ENCODE results near the gene STARD13.

Gene STARD13

DNA sequence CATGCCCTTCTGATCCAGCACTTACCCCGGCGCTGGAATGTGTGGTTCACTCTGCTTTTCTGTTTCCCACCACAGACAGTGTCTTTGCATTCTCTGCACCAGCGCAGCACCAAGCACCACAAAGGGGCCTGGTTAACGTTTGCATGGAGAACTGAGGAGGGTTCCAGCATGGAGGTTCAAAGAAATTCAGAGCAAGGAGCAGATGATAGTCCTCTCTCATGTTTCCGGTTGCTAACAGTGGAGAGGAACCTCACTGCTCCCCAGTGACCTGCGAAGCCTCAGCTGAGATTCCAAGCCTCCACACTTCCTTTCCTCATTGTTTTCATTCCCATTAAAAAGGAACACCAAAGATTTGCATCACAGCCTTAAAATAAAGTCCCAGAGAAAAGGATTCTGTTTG, 99.7 kb downstream of the STARD13 start:
- Mint-ChIP-seq H3K4me1 (peaks cover 33% of the 10 kb centered on the region), H3K9me3 (no peaks in the 10 kb centered on the region), H3K36me3 (ENCODE audit: low read depth) (no peaks in the 10 kb centered on the region), H3K27ac (peak overlapping the region; percentile 25), H3K4me3 (no peak overlapping the region), H3K27me3 (ENCODE audit: low read depth, poor library complexity) (peaks cover 12% of the 10 kb centered on the region)
- no peak for DNase-seq
- TF ChIP-seq, protein P1, sequence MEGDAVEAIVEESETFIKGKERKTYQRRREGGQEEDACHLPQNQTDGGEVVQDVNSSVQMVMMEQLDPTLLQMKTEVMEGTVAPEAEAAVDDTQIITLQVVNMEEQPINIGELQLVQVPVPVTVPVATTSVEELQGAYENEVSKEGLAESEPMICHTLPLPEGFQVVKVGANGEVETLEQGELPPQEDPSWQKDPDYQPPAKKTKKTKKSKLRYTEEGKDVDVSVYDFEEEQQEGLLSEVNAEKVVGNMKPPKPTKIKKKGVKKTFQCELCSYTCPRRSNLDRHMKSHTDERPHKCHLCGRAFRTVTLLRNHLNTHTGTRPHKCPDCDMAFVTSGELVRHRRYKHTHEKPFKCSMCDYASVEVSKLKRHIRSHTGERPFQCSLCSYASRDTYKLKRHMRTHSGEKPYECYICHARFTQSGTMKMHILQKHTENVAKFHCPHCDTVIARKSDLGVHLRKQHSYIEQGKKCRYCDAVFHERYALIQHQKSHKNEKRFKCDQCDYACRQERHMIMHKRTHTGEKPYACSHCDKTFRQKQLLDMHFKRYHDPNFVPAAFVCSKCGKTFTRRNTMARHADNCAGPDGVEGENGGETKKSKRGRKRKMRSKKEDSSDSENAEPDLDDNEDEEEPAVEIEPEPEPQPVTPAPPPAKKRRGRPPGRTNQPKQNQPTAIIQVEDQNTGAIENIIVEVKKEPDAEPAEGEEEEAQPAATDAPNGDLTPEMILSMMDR (IDR thresholded peaks at IDR 0.05) = no peak

DNA sequence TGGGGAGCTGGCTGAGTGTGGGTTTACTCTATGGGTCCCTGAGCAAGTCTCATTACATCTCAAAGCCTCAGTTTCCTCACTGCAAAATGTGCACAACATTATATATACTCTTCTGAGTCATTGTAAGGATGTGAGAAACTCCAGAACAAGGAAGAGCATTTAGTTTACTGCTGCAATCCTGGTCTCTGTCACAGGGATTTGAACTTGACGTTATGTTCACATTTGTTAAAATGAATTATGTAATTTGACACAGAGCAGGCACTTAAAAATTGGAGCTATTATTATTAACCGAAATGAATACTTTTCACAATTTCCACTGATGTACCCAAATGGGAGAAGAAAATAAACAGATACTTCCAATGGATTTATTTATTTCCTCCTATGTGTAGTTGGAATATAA, 101.0 kb downstream of the STARD13 start:
- DNase-seq = no peak
- H3K4me3 Mint-ChIP-seq = no peak overlapping the region
- H3K27me3 Mint-ChIP-seq (ENCODE audit: low read depth, poor library complexity) = peaks cover 12% of the 10 kb centered on the region
- no peaks in the 10 kb centered on the region for H3K36me3 Mint-ChIP-seq (ENCODE audit: low read depth)
- H3K27ac Mint-ChIP-seq = no peak overlapping the region
- TF ChIP-seq, protein P1 (IDR thresholded peaks at IDR 0.05) = no peak
- peaks cover 46% of the 10 kb centered on the region for H3K4me1 Mint-ChIP-seq
- no peaks in the 10 kb centered on the region for H3K9me3 Mint-ChIP-seq

- DNase-seq = no peak
- Mint-ChIP-seq H3K9me3 (no peaks in the 10 kb centered on the region), H3K27ac (no peak overlapping the region), H3K4me3 (no peak overlapping the region), H3K27me3 (ENCODE audit: low read depth, poor library complexity) (peaks cover 11% of the 10 kb centered on the region), H3K4me1 (peaks cover 46% of the 10 kb centered on the region), H3K36me3 (ENCODE audit: low read depth) (no peaks in the 10 kb centered on the region)
- TF ChIP-seq, protein P1 (IDR thresholded peaks at IDR 0.05) = no peak
Observed at GRCh38 chr13:33184112-33184490, 101.5 kb downstream of the STARD13 start.

- no peaks in the 10 kb centered on the region for H3K36me3 Mint-ChIP-seq (ENCODE audit: low read depth)
- TF ChIP-seq, protein P1 (IDR thresholded peaks at IDR 0.05) = no peak
- H3K9me3 Mint-ChIP-seq = no peaks in the 10 kb centered on the region
- peaks cover 12% of the 10 kb centered on the region for H3K27me3 Mint-ChIP-seq (ENCODE audit: low read depth, poor library complexity)
- DNase-seq = no peak
- H3K4me1 Mint-ChIP-seq = peaks cover 46% of the 10 kb centered on the region
- H3K27ac Mint-ChIP-seq = no peak overlapping the region
- H3K4me3 Mint-ChIP-seq = no peak overlapping the region
Observed at GRCh38 chr13:33183431-33184111, 102.0 kb downstream of the STARD13 start.

DNA sequence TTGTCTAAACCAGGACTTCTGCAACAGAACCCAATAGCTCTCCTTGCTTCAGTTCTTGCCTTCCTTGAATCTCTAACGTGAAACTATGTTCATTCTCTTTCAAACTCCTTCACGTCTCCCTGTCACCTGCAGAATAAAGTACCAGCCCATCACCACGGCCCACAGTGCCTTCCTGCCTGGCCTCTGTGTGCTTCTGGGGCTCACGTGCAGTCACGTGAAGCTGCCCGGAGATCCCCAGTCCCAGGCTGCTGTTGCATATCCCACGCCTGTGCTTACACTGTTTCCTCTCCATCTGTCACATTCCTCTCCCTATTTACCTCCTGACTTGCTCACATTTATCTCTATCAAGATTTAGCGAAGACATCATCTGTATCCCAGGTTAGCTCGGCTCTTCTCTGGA, 102.8 kb downstream of the STARD13 start:
- Mint-ChIP-seq H3K36me3 (ENCODE audit: low read depth) (no peaks in the 10 kb centered on the region), H3K4me1 (peaks cover 46% of the 10 kb centered on the region), H3K27ac (no peak overlapping the region), H3K9me3 (no peaks in the 10 kb centered on the region), H3K4me3 (no peak overlapping the region), H3K27me3 (ENCODE audit: low read depth, poor library complexity) (peaks cover 11% of the 10 kb centered on the region)
- no peak for DNase-seq
- TF ChIP-seq, protein P1 (IDR thresholded peaks at IDR 0.05) = no peak

DNA sequence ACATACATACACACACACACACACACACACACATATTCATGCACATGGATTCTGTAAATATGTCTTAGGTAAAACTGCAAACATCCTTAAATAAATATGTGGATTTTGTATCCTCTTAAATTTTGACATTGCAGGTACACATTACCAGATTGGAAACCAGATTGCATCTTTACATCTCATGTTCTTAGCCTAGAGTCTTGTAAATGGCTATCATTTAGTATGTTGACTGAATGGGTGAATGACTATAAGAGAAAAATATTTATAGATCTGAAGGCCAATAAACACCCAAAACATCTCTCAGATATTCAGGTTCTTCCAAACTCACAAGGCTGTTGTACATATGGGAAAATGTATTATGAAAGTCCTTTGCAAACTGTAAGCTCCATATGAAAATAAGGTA, 104.3 kb downstream of the STARD13 start:
- peaks cover 35% of the 10 kb centered on the region for H3K4me1 Mint-ChIP-seq
- TF ChIP-seq, protein P1 (IDR thresholded peaks at IDR 0.05) = no peak
- H3K27ac Mint-ChIP-seq = no peak overlapping the region
- no peaks in the 10 kb centered on the region for H3K9me3 Mint-ChIP-seq
- H3K4me3 Mint-ChIP-seq = no peak overlapping the region
- no peak for DNase-seq
- peaks cover 17% of the 10 kb centered on the region for H3K27me3 Mint-ChIP-seq (ENCODE audit: low read depth, poor library complexity)
- H3K36me3 Mint-ChIP-seq (ENCODE audit: low read depth) = no peaks in the 10 kb centered on the region

All from nephron progenitor cell (in vitro differentiated cells).